B cell (primary cell): Measurements from ENCODE around the gene SCGB1D4. TPM values are rescaled to one million over a fixed set of nuclear protein-coding genes. Genes with fewer than 3 reads are reported as not detected.

ENCODE experiments used
- ATAC-seq: fragments of 200-7000 bp; cut with Tn5 transposase; one replicate; pipeline ENCODE4 v1.10.0; 2021; ENCODE audit warnings: low read depth, mild to moderate bottlenecking, moderate number of reproducible peaks, moderate library complexity
- CTCF ChIA-PET: fragments of 350-600 bp; sonication (Branson Sonifier 250); formaldehyde crosslinking; loops from one replicate; lab custom pipeline; 2021; ENCODE audit warnings: antibody characterized with exemption, inconsistent platforms; lab: Charles Lee
- POLR2A ChIA-PET: fragments of 350-600 bp; sonication (Branson Sonifier 250); formaldehyde crosslinking; loops from one replicate; lab custom pipeline; 2021; ENCODE audit warnings: antibody characterized with exemption; lab: Charles Lee
- DNase-seq: peaks from one replicate; pipeline ENCODE4 v3.0.0; 2013
- H2AFZ ChIP-seq: 2 replicates; pipeline ENCODE4 v1.6.1; 2012; ENCODE audit warnings: mild to moderate bottlenecking, low read depth, low read length; ENCODE audit not compliant: insufficient read depth, poor library complexity, severe bottlenecking
- H3K27ac ChIP-seq, 2 donors: 1 replicate in 1 of 2; 2 replicates in 1 of 2; pipeline ENCODE4 v1.5.1; 2012 to 2013; ENCODE audit warnings: low read length in 2 of 2, mild to moderate bottlenecking in 2 of 2, moderate library complexity in 1 of 2
- H3K27me3 ChIP-seq, 4 experiments: fragments of 200-600 bp in 1 of 4; sonication (generic) in 1 of 4; replicated peaks in 1 of 4; 1 replicate in 2 of 4; 2 replicates in 2 of 4; pipeline versions ENCODE4 v1.6.1 to v1.7.0; 2013 to 2016; ENCODE audit warnings: low read length in 3 of 4, mild to moderate bottlenecking in 2 of 4, mixed read lengths in 1 of 4, moderate library complexity in 1 of 4; ENCODE audit not compliant: insufficient read depth in 4 of 4, control insufficient read depth in 3 of 4; ENCODE audit errors: control extremely low read depth in 1 of 4
- H3K36me3 ChIP-seq, 2 experiments: replicated peaks in 1 of 2; 1 replicate in 1 of 2; 2 replicates in 1 of 2; pipeline versions ENCODE4 v1.6.1 to v1.7.1; 2013; ENCODE audit warnings: low read length in 1 of 2; ENCODE audit not compliant: insufficient read depth in 2 of 2, control insufficient read depth in 1 of 2; ENCODE audit errors: control extremely low read depth in 1 of 2, extremely low read depth in 1 of 2
- H3K4me1 ChIP-seq, 2 donors: fragments of 200-600 bp in 1 of 2; sonication (generic) in 1 of 2; 1 replicate in 1 of 2; 2 replicates in 1 of 2; pipeline versions ENCODE4 v1.5.1 to v1.6.1; 2013 to 2017; ENCODE audit warnings: low read length in 2 of 2; ENCODE audit not compliant: control insufficient read depth in 2 of 2, insufficient read depth in 2 of 2
- H3K4me2 ChIP-seq: replicated peaks from 2 replicates; pipeline ENCODE3; 2012; ENCODE audit warnings: mild to moderate bottlenecking, low read depth, low read length; ENCODE audit not compliant: poor library complexity, severe bottlenecking
- H3K4me3 ChIP-seq, 5 experiments: fragments of 200-600 bp in 1 of 5; sonication (generic) in 1 of 5; 1 replicate in 3 of 5; 2 replicates in 2 of 5; pipeline versions ENCODE4 v1.5.1 to v1.7.0; 2011 to 2016; ENCODE audit warnings: low read length in 4 of 5, mild to moderate bottlenecking in 4 of 5, low read depth in 2 of 5, control low read depth in 1 of 5, moderate library complexity in 1 of 5; ENCODE audit not compliant: insufficient read depth in 1 of 5; ENCODE audit errors: control extremely low read depth in 1 of 5, extremely low read depth in 1 of 5
- H3K79me2 ChIP-seq: fragments of 200-600 bp; sonication (generic); one replicate; pipeline ENCODE4 v1.6.0; 2016; ENCODE audit warnings: low read length; ENCODE audit not compliant: control insufficient read depth, insufficient read depth
- H3K9ac ChIP-seq: fragments of 200-600 bp; sonication (generic); 2 replicates; pipeline ENCODE4 v1.6.1; 2017; ENCODE audit warnings: mild to moderate bottlenecking, low read length, moderate library complexity
- H3K9me3 ChIP-seq, 3 donors: one replicate each; pipeline versions ENCODE4 v1.6.1 to v1.7.1; 2013; ENCODE audit warnings: low read length in 2 of 3; ENCODE audit not compliant: control insufficient read depth in 2 of 3, insufficient read depth in 1 of 3; ENCODE audit errors: control extremely low read depth in 1 of 3
- H4K20me1 ChIP-seq: 2 replicates; pipeline ENCODE4 v1.6.0; 2012; ENCODE audit warnings: mild to moderate bottlenecking, low read length; ENCODE audit not compliant: insufficient read depth, control insufficient read depth, poor library complexity, severe bottlenecking
- H3K27ac Mint-ChIP-seq: one replicate; pipeline ENCODE4 v1.8.0; 2021; ENCODE audit warnings: mixed read lengths
- H3K27me3 Mint-ChIP-seq: one replicate; pipeline ENCODE4 v1.8.0; 2021; ENCODE audit warnings: mixed read lengths
- H3K4me1 Mint-ChIP-seq: one replicate; pipeline ENCODE4 v1.8.0; 2021; ENCODE audit warnings: mixed read lengths
- H3K4me3 Mint-ChIP-seq: one replicate; pipeline ENCODE4 v1.8.0; 2021; ENCODE audit warnings: mixed read lengths
- H3K9me3 Mint-ChIP-seq: one replicate; pipeline ENCODE4 v1.8.0; 2022; ENCODE audit warnings: mixed read lengths; ENCODE audit not compliant: insufficient read depth
- CTCF ChIP-seq: fragments of 200-600 bp; IDR thresholded peaks from one replicate; pipeline ENCODE4 v1.8.0; 2022; ENCODE audit warnings: antibody characterized with exemption, mild to moderate bottlenecking
- EZH2 ChIP-seq: IDR thresholded peaks from 2 replicates; pipeline ENCODE4 v1.6.1; 2012; ENCODE audit warnings: borderline replicate concordance, low read depth, mild to moderate bottlenecking, moderate library complexity, low read length; ENCODE audit not compliant: insufficient read depth, poor library complexity, severe bottlenecking
- WGBS: methylation state at CpG from one replicate; pipeline ENCODE4 v1.1.5; 2013; ENCODE audit warnings: missing lambda C conversion rate; ENCODE audit not compliant: insufficient coverage; 5-methylcytosine and 5-hydroxymethylcytosine counted together
- intact Hi-C: fragments of 100-400 bp; cut with micrococcal nuclease; formaldehyde crosslinking; loops from one replicate; pipeline ENCODE4 v1.10.0; 2022
- polyA plus RNA-seq: library from polyadenylated mRNA; depleted of rRNA; stranded (reverse); fragments of >200 nt; gene quantifications from 2 replicates; pipeline ENCODE4 v1.2.3, GENCODE V29; 2012
- total RNA-seq, 2 donors: library from RNA; stranded (reverse); fragments of 120-200 nt in 1 of 2; gene quantifications; 1 replicate in 1 of 2; 2 replicates in 1 of 2; pipeline versions ENCODE4 v1.2.3 to v1.2.4, GENCODE V29; 2013 to 2022

SCGB1D4 gene
- total and polyA plus RNA-seq, 2 donors (not counting 1 experiment from before 2014, with no cell fraction given), result not detected

DNA sequence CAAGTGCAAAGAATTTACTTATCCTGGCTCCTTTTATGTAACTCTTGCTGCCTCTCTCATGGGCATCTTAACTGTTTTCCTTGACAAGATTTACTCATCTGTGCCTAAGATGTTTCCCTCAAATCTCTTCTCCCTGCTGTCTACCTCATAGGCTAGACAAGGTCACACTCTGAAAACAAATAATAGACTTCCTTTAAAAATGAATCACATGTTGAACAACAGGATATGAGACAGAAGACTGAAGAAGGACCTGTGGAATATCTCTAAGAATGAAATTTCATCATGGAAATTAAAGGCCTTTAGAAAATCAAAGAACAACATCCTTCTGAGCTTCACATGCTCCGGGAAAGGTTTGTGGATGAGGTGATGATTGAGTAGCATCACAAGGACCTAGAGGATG, 34.9 kb downstream of the SCGB1D4 start:
- ATAC-seq, result no peak
- POLR2A ChIA-PET, result no interaction called here
- TF ChIP-seq EZH2, result no peak
- no peak for TF ChIP-seq CTCF
- Histone ChIP-seq H3K9me3 (peaks cover 0 to 2% (median 0%) of the 10 kb centered on the region in 3 donors), H3K9ac (no peak overlapping the region), H3K27ac (no peak overlapping the region), H2AFZ (no peak overlapping the region), H4K20me1 (no peaks in the 10 kb centered on the region), H3K79me2 (no peaks in the 10 kb centered on the region), H3K4me3 (no peak overlapping the region), H3K4me1 (no peaks in the 10 kb centered on the region), H3K27me3 (peaks cover 0 to 22% (median 0%) of the 10 kb centered on the region in 4 experiments), H3K36me3 (no peaks in the 10 kb centered on the region), H3K4me2 (no peak overlapping the region)
- H3K4me3 Mint-ChIP-seq, result no peak overlapping the region
- H3K27ac Mint-ChIP-seq, result no peak overlapping the region
- CTCF ChIA-PET, result no interaction called here
- intact Hi-C loops, result no loop called here
- 100% methylated on average over 1 of the region's 1 CpG for WGBS
- H3K4me1 Mint-ChIP-seq, result no peaks in the 10 kb centered on the region
- DNase-seq, result no peak
- no peaks in the 10 kb centered on the region for H3K9me3 Mint-ChIP-seq
- H3K27me3 Mint-ChIP-seq, result peaks cover 42% of the 10 kb centered on the region

DNA sequence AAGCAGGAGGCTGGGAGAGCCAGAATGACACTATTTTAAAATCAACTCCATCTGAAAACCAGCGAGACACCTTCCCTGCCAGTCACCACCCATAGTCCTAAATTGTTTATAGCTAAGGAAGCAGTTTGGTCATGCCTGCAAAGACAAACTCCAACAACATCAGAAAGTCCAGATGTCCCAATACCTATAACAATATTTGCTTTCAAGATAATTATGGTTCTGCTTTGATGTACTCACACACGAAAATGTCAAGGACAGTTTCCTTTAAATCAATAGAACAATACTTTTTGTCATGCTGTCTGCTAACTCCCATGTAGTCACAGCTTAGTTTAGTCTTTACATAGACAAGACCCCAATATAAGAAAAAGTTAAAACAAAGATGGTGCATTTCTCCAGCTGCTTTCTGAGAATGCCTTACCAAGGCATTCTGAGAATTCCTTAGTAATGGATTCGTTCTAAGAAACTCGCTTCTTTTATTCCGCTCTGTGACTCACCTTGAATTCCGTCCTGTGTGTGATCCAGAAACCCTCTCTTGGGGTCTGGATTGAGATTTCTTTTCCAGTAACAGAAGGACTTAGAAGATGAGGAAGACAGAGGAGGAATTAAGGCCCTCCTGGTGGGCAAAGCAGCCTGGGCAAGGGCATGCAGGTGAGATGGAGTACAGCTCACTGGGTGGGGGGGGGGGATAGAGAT, 38.5 kb downstream of the SCGB1D4 start:
- no peaks in the 10 kb centered on the region for H3K4me1 Mint-ChIP-seq
- no peak overlapping the region for H3K27ac Mint-ChIP-seq
- Histone ChIP-seq H3K4me3 (no peak overlapping the region), H3K79me2 (no peaks in the 10 kb centered on the region), H3K27me3 (peaks cover 0 to 6% (median 2%) of the 10 kb centered on the region in 4 experiments), H3K9ac (no peak overlapping the region), H2AFZ (no peak overlapping the region), H3K9me3 (peaks cover 0 to 2% (median 0%) of the 10 kb centered on the region in 3 donors), H4K20me1 (no peaks in the 10 kb centered on the region), H3K36me3 (no peaks in the 10 kb centered on the region), H3K4me2 (no peak overlapping the region), H3K4me1 (no peaks in the 10 kb centered on the region), H3K27ac (no peak overlapping the region)
- peaks cover 50% of the 10 kb centered on the region for H3K27me3 Mint-ChIP-seq
- no peak for ATAC-seq
- ChIA-PET CTCF (no interaction called here), POLR2A (no interaction called here)
- no peaks in the 10 kb centered on the region for H3K9me3 Mint-ChIP-seq
- WGBS, result 82% methylated on average over 4 of the region's 6 CpGs
- no peak for DNase-seq
- intact Hi-C loops, result no loop called here
- no peak overlapping the region for H3K4me3 Mint-ChIP-seq
- TF ChIP-seq EZH2 (no peak), CTCF (no peak)
